ENCODE data around the gene ZSWIM6.

ZSWIM6 gene

GRCh38 chr5:61496446-61496845, 164.4 kb downstream of the ZSWIM6 start:
- no peak for DNase-seq

- DNase-seq: no peak
These were observed 164.8 kb downstream of the ZSWIM6 start for GRCh38 chr5:61496860-61497259.

- no peak for DNase-seq
These were observed 166.1 kb downstream of the ZSWIM6 start for GRCh38 chr5:61498121-61498520.

- DNase-seq: no peak
These were observed 169.9 kb downstream of the ZSWIM6 start for GRCh38 chr5:61501971-61502370.

- DNase-seq: no peak
These were observed 172.2 kb downstream of the ZSWIM6 start for GRCh38 chr5:61504143-61504770.

GRCh38 chr5:61505281-61505680, 173.2 kb downstream of the ZSWIM6 start:
- DNase-seq: no peak

GRCh38 chr5:61507232-61507631, 175.2 kb downstream of the ZSWIM6 start:
- no peak for DNase-seq

- no peak for DNase-seq
These were observed 184.9 kb downstream of the ZSWIM6 start for GRCh38 chr5:61516946-61517345.

- no peak for DNase-seq
These were observed 187.7 kb downstream of the ZSWIM6 start for GRCh38 chr5:61519728-61520277.

- no peak for DNase-seq
These were observed 191.0 kb downstream of the ZSWIM6 start for GRCh38 chr5:61523073-61523472.

- DNase-seq: no peak
These were observed 191.9 kb downstream of the ZSWIM6 start for GRCh38 chr5:61523997-61524396.

GRCh38 chr5:61525512-61526206, 193.6 kb downstream of the ZSWIM6 start:
- no peak for DNase-seq

GRCh38 chr5:61526207-61526519, 194.1 kb downstream of the ZSWIM6 start:
- no peak for DNase-seq

GRCh38 chr5:61532983-61533382, 200.9 kb downstream of the ZSWIM6 start:
- no peak for DNase-seq

- DNase-seq: no peak
These were observed 202.6 kb downstream of the ZSWIM6 start for GRCh38 chr5:61534481-61535267.

GRCh38 chr5:61535828-61536227, 203.8 kb downstream of the ZSWIM6 start:
- DNase-seq: no peak

GRCh38 chr5:61536922-61537321, 204.9 kb downstream of the ZSWIM6 start:
- no peak for DNase-seq

- no peak for DNase-seq
These were observed 206.9 kb downstream of the ZSWIM6 start for GRCh38 chr5:61538722-61539501.

- DNase-seq: no peak
These were observed 217.5 kb downstream of the ZSWIM6 start for GRCh38 chr5:61549530-61549929.

- DNase-seq: no peak
These were observed 219.7 kb downstream of the ZSWIM6 start for GRCh38 chr5:61551637-61552313.

GRCh38 chr5:61559146-61559545, 227.1 kb downstream of the ZSWIM6 start:
- no peak for DNase-seq

- DNase-seq: no peak
These were observed 227.7 kb downstream of the ZSWIM6 start for GRCh38 chr5:61559722-61560121.
